Suprapubic skin (tissue), 4 donors: Measurements from ENCODE around the gene GIMAP6.

Experiments used
- EP300 ChIP-seq: sonication (generic); formaldehyde crosslinking; IDR thresholded peaks from one replicate; pipeline ENCODE4 v1.6.1; 2017; ENCODE audit warnings: antibody characterized with exemption
- POLR2A ChIP-seq, 2 donors: fragments of 450-650 bp; IDR thresholded peaks; one replicate each; pipeline ENCODE4 v1.6.1; 2017; ENCODE audit warnings: antibody characterized with exemption in 2 of 2, mild to moderate bottlenecking in 2 of 2, moderate library complexity in 2 of 2
- POLR2AphosphoS5 ChIP-seq, 3 donors: sonication (generic); formaldehyde crosslinking; IDR thresholded peaks; one replicate each; pipeline ENCODE4 v1.6.1; 2017; ENCODE audit warnings: antibody characterized with exemption in 3 of 3
- TF ChIP-seq, protein P1 (sequence below), 2 donors: fragments of 200-600 bp in 1 of 2; fragments of 450-650 bp in 1 of 2; sonication (generic) in 1 of 2; IDR thresholded peaks; one replicate each; pipeline ENCODE4 v1.5.1; 2016 to 2019; ENCODE audit warnings: antibody characterized with exemption in 2 of 2, mild to moderate bottlenecking in 1 of 2, moderate library complexity in 1 of 2

GRCh38 chr7:150657526-150657925 is 25.3 kb upstream of the GIMAP6 start:
- TF ChIP-seq, protein P1, sequence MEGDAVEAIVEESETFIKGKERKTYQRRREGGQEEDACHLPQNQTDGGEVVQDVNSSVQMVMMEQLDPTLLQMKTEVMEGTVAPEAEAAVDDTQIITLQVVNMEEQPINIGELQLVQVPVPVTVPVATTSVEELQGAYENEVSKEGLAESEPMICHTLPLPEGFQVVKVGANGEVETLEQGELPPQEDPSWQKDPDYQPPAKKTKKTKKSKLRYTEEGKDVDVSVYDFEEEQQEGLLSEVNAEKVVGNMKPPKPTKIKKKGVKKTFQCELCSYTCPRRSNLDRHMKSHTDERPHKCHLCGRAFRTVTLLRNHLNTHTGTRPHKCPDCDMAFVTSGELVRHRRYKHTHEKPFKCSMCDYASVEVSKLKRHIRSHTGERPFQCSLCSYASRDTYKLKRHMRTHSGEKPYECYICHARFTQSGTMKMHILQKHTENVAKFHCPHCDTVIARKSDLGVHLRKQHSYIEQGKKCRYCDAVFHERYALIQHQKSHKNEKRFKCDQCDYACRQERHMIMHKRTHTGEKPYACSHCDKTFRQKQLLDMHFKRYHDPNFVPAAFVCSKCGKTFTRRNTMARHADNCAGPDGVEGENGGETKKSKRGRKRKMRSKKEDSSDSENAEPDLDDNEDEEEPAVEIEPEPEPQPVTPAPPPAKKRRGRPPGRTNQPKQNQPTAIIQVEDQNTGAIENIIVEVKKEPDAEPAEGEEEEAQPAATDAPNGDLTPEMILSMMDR (IDR thresholded peaks at IDR 0.05), result no peak
- TF ChIP-seq EP300, result no peak
- no peak for TF ChIP-seq POLR2A (IDR thresholded peaks at IDR 0.05)
- no peak for TF ChIP-seq POLR2AphosphoS5 (IDR thresholded peaks at IDR 0.05)
